Measurements from ENCODE around the gene SCN8A.

Gene SCN8A

GRCh38 chr12:51722431-51722830 is 131.4 kb downstream of the SCN8A start:
- DNase-seq, result no peak

- no peak for DNase-seq
Measured at GRCh38 chr12:51726161-51726560, 135.1 kb downstream of the SCN8A start.

- no peak for DNase-seq
Measured at GRCh38 chr12:51726931-51727330, 135.9 kb downstream of the SCN8A start.

GRCh38 chr12:51729331-51729730 is 138.3 kb downstream of the SCN8A start:
- no peak for DNase-seq

- no peak for DNase-seq
Measured at GRCh38 chr12:51730745-51731144, 139.7 kb downstream of the SCN8A start.

- no peak for DNase-seq
Measured at GRCh38 chr12:51740536-51740935, 149.5 kb downstream of the SCN8A start.

GRCh38 chr12:51744235-51744634 is 153.2 kb downstream of the SCN8A start:
- no peak for DNase-seq

DNA sequence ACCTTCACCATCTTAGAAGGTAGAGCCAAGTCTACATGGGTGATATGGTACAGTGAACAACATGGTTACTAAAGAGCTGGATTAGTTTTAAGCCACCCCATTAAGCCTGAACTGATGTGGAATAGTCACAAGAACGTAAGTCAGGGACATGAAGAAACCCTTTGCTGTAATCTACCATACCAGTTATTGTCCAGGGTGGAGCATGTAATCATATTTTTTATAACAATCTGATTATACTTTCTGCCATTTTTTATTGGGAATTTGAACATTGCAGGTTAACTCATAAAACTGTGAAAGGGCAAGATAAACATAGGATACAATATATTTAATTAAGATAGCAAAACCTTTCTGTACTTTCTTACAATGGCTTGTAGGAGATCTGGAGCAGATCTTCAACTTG is 153.9 kb downstream of the SCN8A start:
- no peak for DNase-seq

- no peak for DNase-seq
Measured at GRCh38 chr12:51746416-51746815, 155.4 kb downstream of the SCN8A start.

GRCh38 chr12:51748235-51748634 is 157.2 kb downstream of the SCN8A start:
- no peak for DNase-seq

DNA sequence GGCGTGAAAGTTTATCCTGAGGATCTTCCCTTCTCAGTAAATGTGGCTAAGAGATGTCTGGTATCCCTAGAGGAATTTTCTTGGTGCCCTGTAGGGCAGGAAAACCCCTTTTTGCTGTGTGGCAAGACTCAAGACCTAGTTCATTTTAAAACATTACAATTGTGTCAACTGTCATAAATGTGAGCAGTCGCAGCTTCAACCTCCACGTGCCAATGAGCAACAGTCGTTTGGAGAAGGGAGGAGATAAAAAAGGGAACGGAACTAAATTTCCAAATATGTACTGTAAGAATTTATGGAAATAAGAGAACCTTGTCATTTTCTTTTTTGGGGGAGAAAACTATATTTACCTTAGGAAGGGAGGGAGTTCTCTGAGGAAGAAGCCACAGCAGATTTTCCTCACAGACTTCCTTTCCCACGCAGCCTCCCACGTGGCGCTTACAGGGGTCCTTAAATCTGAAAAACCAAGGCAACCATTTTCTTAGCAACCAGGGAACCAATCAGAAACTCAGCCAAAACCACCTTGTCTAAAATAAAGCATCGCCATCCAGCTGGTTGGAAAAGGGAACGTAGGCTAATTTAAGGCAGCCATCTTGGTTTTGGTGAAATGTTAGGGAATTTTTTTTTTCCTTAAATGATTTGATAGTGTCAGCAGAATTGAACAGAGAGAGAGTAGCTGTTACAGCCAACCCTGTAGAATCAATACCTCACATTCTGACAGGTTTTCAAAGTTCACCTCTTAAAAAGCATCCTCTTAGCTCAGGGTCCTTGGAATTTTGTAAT is 158.4 kb downstream of the SCN8A start:
- DNase-seq, result no peak

DNA sequence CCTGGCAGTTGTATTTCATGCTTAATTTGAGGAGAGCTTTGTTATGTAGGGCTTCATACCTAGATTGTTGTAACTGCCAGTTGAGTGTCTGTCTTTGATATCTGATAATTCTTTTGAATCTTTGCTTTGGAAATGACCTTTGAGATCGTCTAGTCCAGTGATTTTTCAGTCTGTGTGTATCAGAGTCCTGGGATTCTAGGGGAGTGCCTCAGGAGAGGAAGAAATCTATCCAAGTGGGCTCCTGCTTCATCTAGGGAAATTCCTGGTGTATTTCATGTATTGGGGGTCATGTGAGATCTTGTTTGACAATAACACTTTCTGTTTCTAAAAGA is 158.9 kb downstream of the SCN8A start:
- no peak for DNase-seq

DNA sequence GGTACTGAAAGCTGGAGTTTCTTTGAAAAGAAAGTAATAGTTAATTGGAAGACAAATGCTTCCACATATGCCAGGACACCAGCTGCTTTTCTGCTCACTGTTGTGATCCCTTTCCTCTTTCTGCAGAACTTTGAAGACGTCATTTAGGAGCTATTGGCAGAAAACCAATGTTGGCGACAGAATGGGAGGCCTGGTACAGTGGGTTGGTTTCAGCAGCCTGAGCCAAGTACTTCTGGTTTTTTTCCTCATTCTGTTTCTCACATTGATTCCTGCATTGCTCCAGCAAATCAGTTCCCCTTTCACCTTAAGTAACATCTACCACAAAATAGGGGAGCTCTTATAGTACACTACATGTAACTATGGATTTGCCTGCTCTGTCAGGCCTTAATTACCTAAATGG is 160.6 kb downstream of the SCN8A start:
- no peak for DNase-seq

GRCh38 chr12:51752234-51752889 is 161.3 kb downstream of the SCN8A start:
- no peak for DNase-seq

DNA sequence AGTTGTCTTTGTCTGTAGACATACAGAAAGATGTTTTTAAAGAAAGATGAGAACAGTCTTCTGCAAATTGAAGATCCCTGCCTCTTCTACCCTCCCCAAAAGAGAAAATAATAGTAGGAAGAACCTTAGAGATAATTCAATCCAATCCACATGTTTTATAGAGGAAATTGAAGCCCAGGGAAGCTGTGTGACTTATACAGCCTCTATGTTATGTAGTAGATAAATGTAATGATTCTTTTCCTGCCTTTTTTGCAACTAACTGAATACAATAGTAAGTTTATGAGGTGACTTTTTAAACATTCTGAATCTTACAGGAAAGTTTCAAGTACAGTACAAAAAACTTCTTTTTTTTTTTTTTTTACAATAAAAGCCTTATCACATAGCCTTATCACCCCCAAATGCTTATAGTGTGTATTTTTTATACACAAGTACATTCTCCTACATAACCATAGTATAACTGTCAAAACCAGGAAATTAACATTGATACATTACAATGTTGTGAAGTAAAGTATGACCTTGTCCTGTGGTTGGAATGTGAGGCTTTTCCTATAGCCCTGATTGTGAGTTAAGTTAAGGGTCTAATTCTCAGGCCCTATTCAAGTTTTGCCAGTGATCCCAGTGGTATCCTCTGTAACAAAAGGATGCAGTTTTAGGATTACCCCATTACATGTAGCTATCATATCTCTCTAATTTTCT is 163.1 kb downstream of the SCN8A start:
- no peak for DNase-seq

DNA sequence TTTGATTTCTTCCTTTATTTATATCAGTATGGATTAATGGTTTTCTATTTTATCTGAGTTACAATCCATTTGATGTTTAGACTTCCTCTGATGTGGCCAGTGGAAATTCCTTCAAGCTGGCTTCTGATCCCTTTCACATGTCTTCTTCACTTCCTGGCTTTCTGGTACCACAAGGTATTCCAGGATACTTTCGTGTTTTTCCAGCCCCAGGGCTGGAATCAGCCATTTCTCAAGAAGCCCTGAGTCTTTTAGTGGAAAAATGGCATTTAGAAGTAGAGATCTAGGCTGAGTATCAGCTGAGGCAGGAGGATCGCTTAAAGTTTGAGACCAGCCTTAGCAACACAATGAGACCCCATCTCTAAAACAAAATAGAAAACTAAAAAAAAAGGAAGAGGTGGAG is 164.2 kb downstream of the SCN8A start:
- no peak for DNase-seq

GRCh38 chr12:51759175-51759574 is 168.1 kb downstream of the SCN8A start:
- no peak for DNase-seq

GRCh38 chr12:51759695-51760094 is 168.7 kb downstream of the SCN8A start:
- no peak for DNase-seq

GRCh38 chr12:51760231-51760630 is 169.2 kb downstream of the SCN8A start:
- DNase-seq, result no peak

GRCh38 chr12:51763743-51764142 is 172.7 kb downstream of the SCN8A start:
- no peak for DNase-seq

GRCh38 chr12:51766067-51766676 is 175.1 kb downstream of the SCN8A start:
- DNase-seq, result no peak

GRCh38 chr12:51771008-51771407 is 180.0 kb downstream of the SCN8A start:
- no peak for DNase-seq

- DNase-seq, result no peak
Measured at GRCh38 chr12:51773145-51773869, 182.3 kb downstream of the SCN8A start.
